GM19463 (cell line): ENCODE measurements around the gene CNIH2.
"Not testable (repeated sequence)": the region's sequence is repeated elsewhere in the genome, so short reads cannot be mapped to it uniquely, and the experiment has no call there.

Source experiments
- ATAC-seq: cut with Tn5 transposase; IDR thresholded peaks from one replicate; pipeline ENCODE4 v1.9.1; 2021; ENCODE audit warnings: mild to moderate bottlenecking, moderate library complexity; ENCODE audit not compliant: unreplicated experiment

The CNIH2 gene

GRCh38 chr11:66289548-66290329 is 11.8 kb downstream of the CNIH2 start:
- ATAC-seq = peak; percentile 31

- ATAC-seq = no peak
Measured at GRCh38 chr11:66290330-66290621, 12.3 kb downstream of the CNIH2 start.

- ATAC-seq = no peak
Measured at GRCh38 chr11:66291303-66291705, 13.3 kb downstream of the CNIH2 start.

GRCh38 chr11:66291706-66292542 is 13.9 kb downstream of the CNIH2 start, which contains the start of gene TMEM151A:
Gene TMEM151A, plus strand, starts transcription at chr11:66291894. Its CDS starts 120 bp downstream, at chr11:66292014.
- ATAC-seq = no peak

GRCh38 chr11:66292543-66293332 is 14.8 kb downstream of the CNIH2 start:
- ATAC-seq = no peak

- ATAC-seq = no peak
Measured at GRCh38 chr11:66293352-66293751, 15.4 kb downstream of the CNIH2 start.

GRCh38 chr11:66293777-66294625 is 16.0 kb downstream of the CNIH2 start:
- ATAC-seq = no peak

GRCh38 chr11:66294626-66295620 is 16.9 kb downstream of the CNIH2 start:
- ATAC-seq = no peak

- ATAC-seq = no peak
Measured at GRCh38 chr11:66297610-66298009, 19.6 kb downstream of the CNIH2 start.

- ATAC-seq = no peak
Measured at GRCh38 chr11:66299186-66299585, 21.2 kb downstream of the CNIH2 start.

- ATAC-seq = no peak
Measured at GRCh38 chr11:66302656-66303055, 24.7 kb downstream of the CNIH2 start.

GRCh38 chr11:66309475-66309874 is 31.5 kb downstream of the CNIH2 start:
- ATAC-seq = no peak

- ATAC-seq = no peak
Measured at GRCh38 chr11:66310324-66310723, 32.3 kb downstream of the CNIH2 start.

GRCh38 chr11:66310803-66311440 is 32.9 kb downstream of the CNIH2 start:
- not testable (repeated sequence) for ATAC-seq

- ATAC-seq = no peak
Measured at GRCh38 chr11:66311470-66311964, 33.5 kb downstream of the CNIH2 start.

- ATAC-seq = peak; percentile 65
Measured at GRCh38 chr11:66311965-66312548, 34.1 kb downstream of the CNIH2 start.

GRCh38 chr11:66312549-66313320 is 34.8 kb downstream of the CNIH2 start:
- peak; percentile 69 for ATAC-seq
